ENCODE data around the gene UBQLN3.

DNA sequence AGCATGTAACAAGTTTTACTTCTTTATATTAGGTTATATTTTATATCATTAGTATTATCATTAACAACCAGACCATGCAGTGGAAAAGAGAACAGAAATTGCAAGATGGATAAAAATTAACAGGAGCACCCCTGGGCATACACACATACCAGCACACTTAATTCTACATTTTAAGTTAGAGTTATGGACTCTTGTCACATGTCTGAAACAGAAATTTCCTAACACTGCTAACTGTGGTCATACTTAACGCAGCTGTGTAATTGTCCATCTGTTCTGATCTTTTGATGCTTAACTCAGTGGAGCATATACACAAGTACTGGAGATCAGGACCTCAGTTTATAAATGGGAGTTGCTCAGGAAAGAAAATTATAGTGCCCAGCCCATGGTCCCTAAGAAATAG is 38.2 kb upstream of the UBQLN3 start:
- TF ChIP-seq, protein P1, sequence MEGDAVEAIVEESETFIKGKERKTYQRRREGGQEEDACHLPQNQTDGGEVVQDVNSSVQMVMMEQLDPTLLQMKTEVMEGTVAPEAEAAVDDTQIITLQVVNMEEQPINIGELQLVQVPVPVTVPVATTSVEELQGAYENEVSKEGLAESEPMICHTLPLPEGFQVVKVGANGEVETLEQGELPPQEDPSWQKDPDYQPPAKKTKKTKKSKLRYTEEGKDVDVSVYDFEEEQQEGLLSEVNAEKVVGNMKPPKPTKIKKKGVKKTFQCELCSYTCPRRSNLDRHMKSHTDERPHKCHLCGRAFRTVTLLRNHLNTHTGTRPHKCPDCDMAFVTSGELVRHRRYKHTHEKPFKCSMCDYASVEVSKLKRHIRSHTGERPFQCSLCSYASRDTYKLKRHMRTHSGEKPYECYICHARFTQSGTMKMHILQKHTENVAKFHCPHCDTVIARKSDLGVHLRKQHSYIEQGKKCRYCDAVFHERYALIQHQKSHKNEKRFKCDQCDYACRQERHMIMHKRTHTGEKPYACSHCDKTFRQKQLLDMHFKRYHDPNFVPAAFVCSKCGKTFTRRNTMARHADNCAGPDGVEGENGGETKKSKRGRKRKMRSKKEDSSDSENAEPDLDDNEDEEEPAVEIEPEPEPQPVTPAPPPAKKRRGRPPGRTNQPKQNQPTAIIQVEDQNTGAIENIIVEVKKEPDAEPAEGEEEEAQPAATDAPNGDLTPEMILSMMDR (IDR thresholded peaks at IDR 0.05), result no peak
- TF ChIP-seq POLR2A (IDR thresholded peaks at IDR 0.05), result no peak

Data from prostate gland (tissue), 2 donors.